Measurements from ENCODE around the gene TBX5.
A peak's percentile ranks its signal among the peaks of the same experiment; 100 is the strongest.

The TBX5 gene

GRCh38 chr12:114405519-114406271 lies at the start of gene TBX5:
Gene TBX5 (minus strand): TSS chr12:114406144. CDS start chr12:114403898, 2,246 bp downstream.
- H3K4me3 ChIP-seq (ENCODE audit: control insufficient read depth, low read depth, low read length), result peak within 1 kb of the TSS; percentile 65
- TF ChIP-seq, protein P1, sequence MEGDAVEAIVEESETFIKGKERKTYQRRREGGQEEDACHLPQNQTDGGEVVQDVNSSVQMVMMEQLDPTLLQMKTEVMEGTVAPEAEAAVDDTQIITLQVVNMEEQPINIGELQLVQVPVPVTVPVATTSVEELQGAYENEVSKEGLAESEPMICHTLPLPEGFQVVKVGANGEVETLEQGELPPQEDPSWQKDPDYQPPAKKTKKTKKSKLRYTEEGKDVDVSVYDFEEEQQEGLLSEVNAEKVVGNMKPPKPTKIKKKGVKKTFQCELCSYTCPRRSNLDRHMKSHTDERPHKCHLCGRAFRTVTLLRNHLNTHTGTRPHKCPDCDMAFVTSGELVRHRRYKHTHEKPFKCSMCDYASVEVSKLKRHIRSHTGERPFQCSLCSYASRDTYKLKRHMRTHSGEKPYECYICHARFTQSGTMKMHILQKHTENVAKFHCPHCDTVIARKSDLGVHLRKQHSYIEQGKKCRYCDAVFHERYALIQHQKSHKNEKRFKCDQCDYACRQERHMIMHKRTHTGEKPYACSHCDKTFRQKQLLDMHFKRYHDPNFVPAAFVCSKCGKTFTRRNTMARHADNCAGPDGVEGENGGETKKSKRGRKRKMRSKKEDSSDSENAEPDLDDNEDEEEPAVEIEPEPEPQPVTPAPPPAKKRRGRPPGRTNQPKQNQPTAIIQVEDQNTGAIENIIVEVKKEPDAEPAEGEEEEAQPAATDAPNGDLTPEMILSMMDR (conservative IDR thresholded peaks at IDR 0.05; ENCODE audit: control insufficient read depth, insufficient read depth, low read depth, low read length), result no peak
- DNase-seq (ENCODE audit: low read depth), result peak; percentile 85

DNA sequence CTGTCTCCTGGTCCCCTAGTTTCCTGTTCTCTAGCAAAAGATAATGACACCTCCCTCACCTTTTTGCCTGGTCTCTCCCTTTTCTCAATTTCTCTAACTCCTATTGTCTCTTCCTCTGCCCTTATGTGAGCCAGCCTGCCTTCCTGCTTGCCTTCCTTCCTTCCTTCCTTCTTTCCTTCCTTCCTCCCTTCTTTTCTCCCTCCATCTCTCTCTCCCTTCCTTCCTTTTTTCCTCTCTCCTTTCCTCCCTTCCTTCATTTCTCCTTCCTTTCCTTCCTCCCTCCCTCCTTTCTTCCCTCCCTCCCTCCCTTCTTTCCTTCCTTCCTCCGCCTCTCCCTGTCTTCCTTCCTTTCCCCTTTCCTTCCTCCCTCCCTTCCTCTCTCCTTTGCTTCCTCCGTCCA lies 45.7 kb upstream of the TBX5 start:
- DNase-seq (ENCODE audit: low read depth), result no peak
- TF ChIP-seq, protein P1 (conservative IDR thresholded peaks at IDR 0.05; ENCODE audit: control insufficient read depth, insufficient read depth, low read depth, low read length), result no peak

DNA sequence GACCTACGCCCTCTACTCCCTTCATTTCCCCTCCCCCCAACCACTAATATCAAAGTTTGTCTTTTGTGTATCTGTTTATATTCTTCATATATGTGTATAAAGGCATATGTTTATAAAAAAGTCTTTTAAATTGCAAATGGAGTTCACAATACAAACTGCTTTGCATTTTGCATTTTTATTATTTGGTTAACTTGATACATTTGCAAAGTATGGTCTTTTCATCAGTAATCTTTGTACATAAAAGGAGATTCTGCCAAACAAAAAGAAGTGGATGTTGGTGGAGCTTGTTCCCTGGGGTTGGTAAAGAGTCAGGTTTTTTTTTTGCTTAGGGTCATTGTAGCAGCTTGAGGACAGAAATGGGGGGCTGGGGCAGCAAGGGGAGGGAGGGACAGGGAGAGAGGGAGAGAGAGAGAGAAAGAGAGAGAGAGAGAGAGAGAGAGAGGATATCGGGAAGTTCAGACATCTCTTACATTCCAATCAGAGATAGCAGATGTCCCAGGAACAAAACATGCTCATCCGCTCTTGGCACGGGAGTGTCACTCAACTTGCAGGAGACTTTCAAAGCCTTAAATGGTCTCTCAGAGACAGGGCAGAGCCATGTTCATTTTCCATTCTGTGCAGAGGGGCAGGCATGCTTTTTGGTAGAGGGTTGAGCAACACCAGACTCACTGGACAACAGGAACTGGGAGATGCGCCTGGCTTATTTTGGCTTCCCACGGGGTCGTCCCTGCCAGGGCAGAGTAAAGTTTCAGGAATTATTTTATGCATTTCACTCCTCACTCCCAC lies 44.8 kb upstream of the TBX5 start:
- DNase-seq (ENCODE audit: low read depth), result no peak
- TF ChIP-seq, protein P1 (conservative IDR thresholded peaks at IDR 0.05; ENCODE audit: control insufficient read depth, insufficient read depth, low read depth, low read length), result no peak
- H3K4me3 ChIP-seq (ENCODE audit: control insufficient read depth, low read depth, low read length), result no peak overlapping the region

More for the DNA sequence above, 45.7 kb upstream of the TBX5 start:
- H3K4me3 ChIP-seq (ENCODE audit: control insufficient read depth, low read depth, low read length), result no peak overlapping the region

- H3K4me3 ChIP-seq (ENCODE audit: control insufficient read depth, low read depth, low read length), result no peak overlapping the region
- DNase-seq (ENCODE audit: low read depth), result no peak
- TF ChIP-seq, protein P1 (conservative IDR thresholded peaks at IDR 0.05; ENCODE audit: control insufficient read depth, insufficient read depth, low read depth, low read length), result no peak
Observed at GRCh38 chr12:114450019-114450418, 44.1 kb upstream of the TBX5 start.

DNA sequence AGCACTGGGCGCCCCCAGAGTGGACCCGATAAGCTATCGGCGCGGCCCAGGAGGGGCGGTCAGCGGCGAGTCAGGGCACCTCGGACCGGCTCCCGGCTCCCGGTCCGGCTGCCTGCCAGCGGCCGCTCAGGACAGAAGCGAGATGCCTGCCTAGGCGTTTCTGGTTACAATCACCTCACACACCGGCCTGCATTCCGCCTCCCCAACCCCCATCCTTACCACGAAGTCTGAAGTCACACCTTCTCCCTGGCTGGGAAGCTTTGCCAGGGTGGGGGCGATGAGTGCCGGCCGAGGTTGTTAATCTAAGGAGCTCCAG lies 42.6 kb upstream of the TBX5 start:
- no peak for DNase-seq (ENCODE audit: low read depth)
- H3K4me3 ChIP-seq (ENCODE audit: control insufficient read depth, low read depth, low read length), result no peak overlapping the region
- TF ChIP-seq, protein P1 (conservative IDR thresholded peaks at IDR 0.05; ENCODE audit: control insufficient read depth, insufficient read depth, low read depth, low read length), result no peak

DNA sequence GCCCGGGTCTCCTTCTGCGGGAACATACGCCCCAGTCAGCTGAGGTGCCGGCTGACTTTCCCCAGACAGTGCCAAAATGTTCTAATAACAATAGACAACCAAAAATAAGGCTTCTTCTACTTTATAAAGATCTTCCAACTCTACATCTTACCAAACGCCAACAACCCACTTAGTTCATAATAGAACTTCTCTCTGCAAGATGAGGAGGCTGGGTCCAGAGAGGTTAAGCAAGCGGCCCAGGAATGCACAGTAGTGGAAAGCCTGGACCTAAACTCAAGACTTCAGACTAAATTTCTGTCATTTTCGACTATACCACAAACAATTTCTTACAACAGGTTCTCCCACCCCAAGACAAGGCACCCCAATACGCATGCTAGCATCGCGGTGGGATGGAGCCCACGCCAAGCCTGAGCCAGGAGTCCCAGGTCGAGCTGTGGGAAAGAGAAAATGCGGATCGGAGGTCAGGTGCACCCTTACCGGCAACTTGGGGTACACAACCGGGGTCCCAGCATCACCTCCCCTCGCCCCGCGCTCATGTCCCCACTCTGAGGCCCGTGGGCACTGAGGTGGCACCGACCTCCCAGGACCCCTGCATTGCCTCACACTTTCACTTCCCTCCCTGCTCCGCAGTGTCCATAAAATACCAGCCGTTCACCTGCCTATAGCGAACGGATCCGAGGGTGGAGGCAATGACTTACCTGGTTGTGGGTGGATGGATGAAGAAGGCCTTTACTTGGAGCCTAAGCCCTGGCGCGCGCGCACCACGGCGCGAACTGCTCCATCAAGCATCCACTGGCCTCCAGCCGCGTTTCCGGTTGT lies 42.1 kb upstream of the TBX5 start:
- DNase-seq (ENCODE audit: low read depth), result no peak
- TF ChIP-seq, protein P1 (conservative IDR thresholded peaks at IDR 0.05; ENCODE audit: control insufficient read depth, insufficient read depth, low read depth, low read length), result no peak
- H3K4me3 ChIP-seq (ENCODE audit: control insufficient read depth, low read depth, low read length), result no peak overlapping the region
